ENCODE measurements around the gene ADAMTS12. TPM values are rescaled to one million over a fixed set of nuclear protein-coding genes. Genes with fewer than 3 reads are reported as not detected.

Gene ADAMTS12
- total RNA-seq, 1 donor = under 0.01 TPM

DNA sequence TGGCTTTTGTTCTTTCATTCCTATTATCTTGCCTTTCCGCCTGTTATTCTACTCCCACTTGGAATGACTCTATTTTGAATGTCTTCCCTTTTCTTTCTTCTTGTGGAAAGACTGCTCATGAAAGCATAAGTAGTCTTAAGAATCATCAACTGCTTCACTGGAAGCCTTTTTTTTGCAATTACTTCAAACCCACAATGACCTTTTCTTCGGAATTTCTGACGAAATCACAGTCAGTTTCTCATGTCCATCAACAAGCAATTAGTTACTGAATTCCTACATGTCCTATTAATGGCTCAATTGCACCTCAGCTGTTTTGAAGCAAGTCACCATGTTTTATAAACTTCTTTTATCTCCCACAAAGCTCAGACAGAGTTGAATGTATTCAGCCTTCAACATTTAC lies 254.8 kb downstream of the ADAMTS12 start:
- no peaks in the 10 kb centered on the region for H3K9me3 ChIP-seq (ENCODE audit: low read depth, low read length)
- no peaks in the 10 kb centered on the region for H3K27me3 ChIP-seq (ENCODE audit: insufficient read depth, low read length)
- H3K4me1 ChIP-seq (ENCODE audit: insufficient read depth, low read length) = no peaks in the 10 kb centered on the region
- H3K4me3 ChIP-seq (ENCODE audit: low read length) = no peak overlapping the region

DNA sequence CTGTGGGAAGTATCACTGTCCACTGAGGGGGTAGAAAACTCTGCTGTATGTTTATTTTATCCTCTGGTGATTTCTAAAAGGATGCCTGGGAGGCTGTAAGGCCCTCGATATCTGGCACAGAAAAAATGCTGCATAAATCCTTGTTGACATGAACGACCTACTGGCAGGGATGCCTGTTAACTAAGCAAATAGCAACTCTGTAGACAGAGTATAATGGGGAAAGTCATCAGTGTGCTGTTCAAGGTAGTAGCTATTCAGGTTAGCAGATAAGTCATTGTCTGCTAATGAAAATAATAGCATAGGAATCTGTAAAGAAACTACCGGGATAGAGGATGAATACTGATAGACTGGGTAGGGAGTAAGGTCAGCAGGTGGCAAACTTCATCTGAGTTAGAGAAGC lies 256.2 kb downstream of the ADAMTS12 start:
- Histone ChIP-seq H3K27me3 (ENCODE audit: insufficient read depth, low read length) (no peaks in the 10 kb centered on the region), H3K4me1 (ENCODE audit: insufficient read depth, low read length) (no peaks in the 10 kb centered on the region), H3K9me3 (ENCODE audit: low read depth, low read length) (no peaks in the 10 kb centered on the region), H3K4me3 (ENCODE audit: low read length) (no peak overlapping the region)

DNA sequence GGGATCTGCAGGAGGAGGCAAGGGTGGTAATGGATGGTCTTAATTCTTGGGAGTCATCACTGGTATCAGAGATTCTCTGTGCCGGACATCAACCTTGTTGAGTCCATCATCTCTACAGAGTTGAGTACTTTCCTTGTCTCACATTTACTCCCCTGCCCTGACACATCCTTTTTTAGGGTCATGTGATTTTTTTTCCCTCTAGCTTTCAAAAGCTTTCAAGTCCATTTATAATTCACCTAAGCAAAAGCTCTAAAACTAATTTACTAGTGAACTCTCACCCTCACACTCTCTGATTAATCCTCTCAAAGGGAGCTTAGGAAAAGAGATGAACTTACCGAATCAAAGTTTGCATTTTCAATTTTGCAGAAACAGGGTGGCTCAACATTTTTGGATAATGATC lies 258.1 kb downstream of the ADAMTS12 start:
- no peak overlapping the region for H3K4me3 ChIP-seq (ENCODE audit: low read length)
- H3K4me1 ChIP-seq (ENCODE audit: insufficient read depth, low read length) = no peaks in the 10 kb centered on the region
- H3K9me3 ChIP-seq (ENCODE audit: low read depth, low read length) = no peaks in the 10 kb centered on the region
- H3K27me3 ChIP-seq (ENCODE audit: insufficient read depth, low read length) = no peaks in the 10 kb centered on the region

DNA sequence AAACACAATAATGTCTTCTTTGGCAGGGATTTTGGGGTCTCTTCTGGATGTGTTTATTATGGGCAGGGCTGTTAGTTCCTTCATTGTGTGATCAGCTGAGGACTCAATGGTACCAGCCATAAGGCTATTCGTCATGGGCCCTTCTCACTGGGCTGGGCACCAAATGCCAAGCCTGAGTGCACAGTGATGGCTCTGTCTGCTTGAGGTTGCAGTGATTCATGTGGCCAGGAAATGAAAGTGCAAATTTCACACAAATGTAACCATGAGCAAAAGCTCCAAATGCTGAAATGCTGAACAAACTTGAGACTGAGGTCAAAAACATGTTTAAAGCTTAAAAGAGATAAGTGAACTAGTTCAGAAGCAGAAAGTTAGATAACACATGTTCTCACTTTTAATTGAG lies 260.0 kb downstream of the ADAMTS12 start:
- no peaks in the 10 kb centered on the region for H3K4me1 ChIP-seq (ENCODE audit: insufficient read depth, low read length)
- H3K27me3 ChIP-seq (ENCODE audit: insufficient read depth, low read length) = no peaks in the 10 kb centered on the region
- no peaks in the 10 kb centered on the region for H3K9me3 ChIP-seq (ENCODE audit: low read depth, low read length)
- H3K4me3 ChIP-seq (ENCODE audit: low read length) = no peak overlapping the region

DNA sequence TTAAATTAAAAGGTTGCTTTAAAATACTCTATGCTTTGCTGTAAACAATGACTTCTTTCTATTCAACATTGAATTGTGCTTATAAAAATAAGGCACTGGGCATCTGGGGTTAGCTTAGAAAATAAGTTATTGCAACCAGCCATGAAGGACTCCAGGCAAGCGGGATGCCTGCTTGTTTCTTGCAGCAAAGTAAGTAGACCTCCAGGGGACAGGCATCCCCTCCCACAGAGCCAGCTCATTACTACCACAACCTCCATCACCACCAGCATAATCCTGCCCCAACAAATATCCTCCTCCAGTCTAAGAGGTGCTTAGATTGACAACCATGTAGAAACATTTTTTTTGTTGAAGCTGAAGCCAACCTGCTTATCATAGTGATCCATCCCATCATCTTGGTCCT lies 260.7 kb downstream of the ADAMTS12 start:
- Histone ChIP-seq H3K4me1 (ENCODE audit: insufficient read depth, low read length) (no peaks in the 10 kb centered on the region), H3K9me3 (ENCODE audit: low read depth, low read length) (no peaks in the 10 kb centered on the region), H3K4me3 (ENCODE audit: low read length) (no peak overlapping the region), H3K27me3 (ENCODE audit: insufficient read depth, low read length) (no peaks in the 10 kb centered on the region)

GRCh38 chr5:33629999-33630398 lies 261.8 kb downstream of the ADAMTS12 start:
- Histone ChIP-seq H3K4me1 (ENCODE audit: insufficient read depth, low read length) (no peaks in the 10 kb centered on the region), H3K9me3 (ENCODE audit: low read depth, low read length) (no peaks in the 10 kb centered on the region), H3K27me3 (ENCODE audit: insufficient read depth, low read length) (no peaks in the 10 kb centered on the region), H3K4me3 (ENCODE audit: low read length) (no peak overlapping the region)

DNA sequence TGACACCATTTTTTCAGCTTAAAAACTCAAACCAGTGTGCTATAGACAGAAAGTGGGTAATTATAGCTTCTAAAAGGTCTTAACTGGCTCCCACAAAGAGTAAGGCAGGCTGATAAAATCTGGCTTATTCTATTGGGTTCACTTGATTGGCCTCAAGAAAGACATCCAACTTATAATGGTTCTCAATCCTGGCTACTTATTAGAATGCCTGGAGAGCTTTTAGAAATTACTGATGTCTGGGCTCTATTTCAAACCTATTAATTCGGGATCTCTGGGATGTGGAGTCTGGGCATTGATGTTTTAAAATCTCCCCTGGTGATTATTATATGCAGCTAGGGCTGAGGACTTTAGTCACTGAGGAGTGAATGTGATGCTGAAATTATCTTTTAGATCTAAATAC lies 263.0 kb downstream of the ADAMTS12 start:
- Histone ChIP-seq H3K4me3 (ENCODE audit: low read length) (no peak overlapping the region), H3K9me3 (ENCODE audit: low read depth, low read length) (no peaks in the 10 kb centered on the region), H3K4me1 (ENCODE audit: insufficient read depth, low read length) (no peaks in the 10 kb centered on the region), H3K27me3 (ENCODE audit: insufficient read depth, low read length) (no peaks in the 10 kb centered on the region)

DNA sequence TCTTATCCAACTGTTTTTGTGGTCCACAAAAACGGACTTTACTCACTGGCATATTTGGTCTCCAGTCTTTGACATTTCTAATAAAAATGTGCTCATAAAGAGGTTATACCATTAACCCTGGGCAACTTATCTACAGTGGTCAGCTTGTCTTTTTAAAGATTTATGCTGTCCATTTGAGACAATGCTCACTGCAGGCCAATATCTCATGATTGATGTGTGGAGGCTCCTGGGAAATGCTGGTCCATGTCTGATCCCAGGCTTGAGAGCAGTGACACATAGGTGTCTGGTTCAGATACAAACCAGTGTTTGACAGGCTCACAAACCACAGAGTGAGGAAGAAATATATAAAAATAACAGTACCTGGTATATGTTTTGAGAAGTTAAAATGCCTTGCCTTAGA lies 270.3 kb downstream of the ADAMTS12 start:
- Histone ChIP-seq H3K4me3 (ENCODE audit: low read length) (no peak overlapping the region), H3K4me1 (ENCODE audit: insufficient read depth, low read length) (no peaks in the 10 kb centered on the region), H3K9me3 (ENCODE audit: low read depth, low read length) (no peaks in the 10 kb centered on the region), H3K27me3 (ENCODE audit: insufficient read depth, low read length) (no peaks in the 10 kb centered on the region)

DNA sequence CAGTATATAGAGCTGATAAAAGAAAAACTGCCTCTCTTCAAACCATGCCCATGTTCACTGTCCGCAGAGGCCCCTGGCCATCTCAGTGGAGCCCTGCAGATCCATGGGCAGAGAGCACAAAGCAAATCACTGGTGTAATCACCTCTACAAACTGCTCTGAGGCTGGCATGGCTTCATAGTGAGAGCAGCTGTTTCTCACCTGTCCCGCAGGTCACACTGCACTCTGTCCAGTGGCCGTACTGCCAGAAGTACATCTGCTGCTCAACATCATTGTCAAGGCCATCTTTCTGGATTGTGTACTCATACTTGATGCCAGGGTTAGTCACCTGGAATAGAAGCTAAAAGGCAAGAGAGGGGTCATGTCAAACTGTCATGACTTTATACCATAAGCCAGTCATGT lies 277.8 kb downstream of the ADAMTS12 start:
- H3K4me3 ChIP-seq (ENCODE audit: low read length) = no peak overlapping the region
- no peaks in the 10 kb centered on the region for H3K4me1 ChIP-seq (ENCODE audit: insufficient read depth, low read length)
- H3K27me3 ChIP-seq (ENCODE audit: insufficient read depth, low read length) = no peaks in the 10 kb centered on the region
- H3K9me3 ChIP-seq (ENCODE audit: low read depth, low read length) = no peaks in the 10 kb centered on the region

DNA sequence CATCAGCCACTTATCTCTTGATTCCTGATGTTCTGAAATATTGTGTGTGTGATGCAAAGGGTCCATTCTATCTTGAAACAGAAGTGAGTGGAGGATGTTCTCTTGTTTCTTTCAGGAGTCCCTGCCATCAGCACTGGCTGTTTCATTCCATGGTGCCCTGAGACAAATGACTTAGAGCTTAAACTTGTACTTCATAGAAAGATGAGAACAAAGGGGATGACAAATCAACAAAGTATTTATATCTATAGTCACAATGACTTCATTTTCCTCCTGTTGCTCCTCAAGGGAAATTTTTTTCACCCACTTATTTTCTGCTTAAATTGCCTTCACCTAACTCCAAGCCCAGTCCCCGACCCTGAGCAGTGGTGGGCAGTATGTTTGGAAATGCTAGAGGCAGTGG lies 279.4 kb downstream of the ADAMTS12 start:
- Histone ChIP-seq H3K4me3 (ENCODE audit: low read length) (no peak overlapping the region), H3K4me1 (ENCODE audit: insufficient read depth, low read length) (no peaks in the 10 kb centered on the region), H3K27me3 (ENCODE audit: insufficient read depth, low read length) (no peaks in the 10 kb centered on the region), H3K9me3 (ENCODE audit: low read depth, low read length) (no peaks in the 10 kb centered on the region)

DNA sequence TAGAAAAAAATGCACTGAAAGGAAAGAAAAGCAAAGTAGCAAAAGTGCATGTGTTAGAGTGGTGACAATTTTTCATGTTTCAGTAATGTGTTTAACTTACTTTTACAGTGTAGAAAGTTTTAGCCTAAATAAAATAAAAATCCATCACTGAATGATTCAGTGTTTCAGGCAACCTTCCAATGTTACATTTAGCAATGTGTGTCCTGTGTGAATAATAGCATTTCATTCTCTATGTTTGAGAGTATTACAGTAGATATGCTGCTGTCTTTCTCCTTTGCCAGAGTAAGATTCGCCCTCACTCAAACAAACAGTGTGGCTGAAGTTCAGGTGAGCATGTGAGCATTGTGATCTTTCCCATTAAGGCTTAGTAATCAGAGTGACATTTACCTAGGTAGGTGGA lies 279.9 kb downstream of the ADAMTS12 start:
- H3K27me3 ChIP-seq (ENCODE audit: insufficient read depth, low read length) = no peaks in the 10 kb centered on the region
- H3K4me1 ChIP-seq (ENCODE audit: insufficient read depth, low read length) = no peaks in the 10 kb centered on the region
- no peaks in the 10 kb centered on the region for H3K9me3 ChIP-seq (ENCODE audit: low read depth, low read length)
- no peak overlapping the region for H3K4me3 ChIP-seq (ENCODE audit: low read length)

DNA sequence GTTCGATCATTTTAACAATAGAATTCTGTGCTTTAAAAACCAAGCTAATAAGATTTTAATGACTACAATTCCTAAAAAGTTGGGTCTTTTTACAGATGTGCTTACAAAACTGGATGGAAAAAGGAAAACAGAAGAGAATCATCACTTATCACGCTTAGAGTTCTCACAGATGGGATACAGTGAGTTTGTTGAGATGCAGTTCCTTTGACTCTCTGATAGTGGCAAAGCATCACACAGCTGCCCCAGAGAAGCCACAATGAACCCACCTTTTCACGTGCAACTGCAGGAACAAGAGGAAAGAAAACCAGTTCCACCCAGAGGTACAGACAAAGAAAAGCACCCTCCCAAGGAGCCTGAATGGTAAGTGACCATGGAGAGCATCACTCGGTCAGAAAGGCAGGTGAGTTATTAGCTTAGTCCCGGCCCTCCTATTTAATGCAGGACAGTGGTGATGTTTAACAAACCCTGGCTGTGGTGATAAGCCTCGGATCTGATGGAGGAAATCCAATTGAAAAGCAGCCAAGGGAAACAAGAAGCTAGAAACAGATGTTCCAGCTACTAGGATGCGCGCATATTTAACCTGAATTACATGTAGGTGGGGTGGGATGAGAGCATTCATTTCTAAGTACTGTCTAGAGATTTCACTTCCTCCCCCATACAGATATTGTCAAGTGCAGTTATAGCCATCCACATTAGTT lies 283.3 kb downstream of the ADAMTS12 start:
- Histone ChIP-seq H3K4me3 (ENCODE audit: low read length) (no peak overlapping the region), H3K27me3 (ENCODE audit: insufficient read depth, low read length) (no peaks in the 10 kb centered on the region), H3K4me1 (ENCODE audit: insufficient read depth, low read length) (no peaks in the 10 kb centered on the region), H3K9me3 (ENCODE audit: low read depth, low read length) (no peaks in the 10 kb centered on the region)

DNA sequence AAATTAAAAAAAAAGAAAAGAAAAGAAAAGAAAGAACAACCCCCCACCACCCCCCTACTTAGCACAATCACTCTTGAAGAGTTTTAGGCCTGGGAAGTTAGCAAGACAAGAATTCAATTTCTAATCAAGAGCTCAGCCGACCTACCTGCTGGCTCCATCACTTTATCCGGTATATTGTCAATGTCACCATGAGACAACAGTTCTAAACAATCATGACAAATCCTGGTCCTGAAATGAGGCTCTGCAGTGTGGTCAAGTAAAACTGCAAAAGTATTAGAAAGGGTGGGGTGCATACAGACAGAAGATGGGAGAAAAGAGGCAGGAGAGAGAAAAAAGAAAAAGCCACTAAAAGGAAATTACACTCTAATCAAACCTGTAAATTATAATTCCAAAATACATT lies 287.3 kb downstream of the ADAMTS12 start:
- Histone ChIP-seq H3K4me3 (ENCODE audit: low read length) (no peak overlapping the region), H3K4me1 (ENCODE audit: insufficient read depth, low read length) (no peaks in the 10 kb centered on the region), H3K9me3 (ENCODE audit: low read depth, low read length) (no peaks in the 10 kb centered on the region), H3K27me3 (ENCODE audit: insufficient read depth, low read length) (no peaks in the 10 kb centered on the region)

GRCh38 chr5:33601881-33602280 lies 289.9 kb downstream of the ADAMTS12 start:
- no peaks in the 10 kb centered on the region for H3K9me3 ChIP-seq (ENCODE audit: low read depth, low read length)
- no peak overlapping the region for H3K4me3 ChIP-seq (ENCODE audit: low read length)
- H3K4me1 ChIP-seq (ENCODE audit: insufficient read depth, low read length) = no peaks in the 10 kb centered on the region
- H3K27me3 ChIP-seq (ENCODE audit: insufficient read depth, low read length) = no peaks in the 10 kb centered on the region

GRCh38 chr5:33595303-33595702 lies 296.5 kb downstream of the ADAMTS12 start:
- no peaks in the 10 kb centered on the region for H3K27me3 ChIP-seq (ENCODE audit: insufficient read depth, low read length)
- no peaks in the 10 kb centered on the region for H3K9me3 ChIP-seq (ENCODE audit: low read depth, low read length)
- H3K4me3 ChIP-seq (ENCODE audit: low read length) = no peak overlapping the region
- H3K4me1 ChIP-seq (ENCODE audit: insufficient read depth, low read length) = no peaks in the 10 kb centered on the region

DNA sequence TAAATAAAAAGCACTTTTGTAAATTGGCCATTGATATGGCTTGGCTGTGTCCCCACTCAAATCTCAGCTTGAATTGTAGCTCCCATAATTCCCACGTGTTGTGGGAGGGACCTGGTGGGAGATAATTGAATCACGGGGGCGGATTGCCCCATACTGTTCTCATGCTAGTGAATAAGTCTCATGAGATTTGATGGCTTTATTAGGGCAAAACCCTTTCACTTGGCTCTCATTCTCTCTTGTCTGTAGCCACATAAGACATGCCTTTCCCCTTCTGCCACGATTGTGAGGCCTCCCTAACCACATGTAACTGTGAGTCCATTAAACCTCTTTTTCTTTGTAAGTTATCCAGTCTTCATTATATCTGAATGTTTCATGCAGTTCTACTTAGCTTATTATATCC lies 297.8 kb downstream of the ADAMTS12 start:
- Histone ChIP-seq H3K4me1 (ENCODE audit: insufficient read depth, low read length) (no peaks in the 10 kb centered on the region), H3K9me3 (ENCODE audit: low read depth, low read length) (no peaks in the 10 kb centered on the region), H3K27me3 (ENCODE audit: insufficient read depth, low read length) (no peaks in the 10 kb centered on the region), H3K4me3 (ENCODE audit: low read length) (no peak overlapping the region)

Data from mononuclear cell (primary cell).